AG10803 (cell line): ENCODE results near the gene MON2.

Experiments
- DNase-seq: peaks from one replicate; pipeline ENCODE4 v3.0.0; 2010; ENCODE audit warnings: low read depth
- H3K4me3 ChIP-seq: 2 replicates; pipeline ENCODE4 v1.5.1; 2011; ENCODE audit warnings: mild to moderate bottlenecking, low read length, control low read depth
- CTCF ChIP-seq: conservative IDR thresholded peaks from 2 replicates; pipeline ENCODE4 v1.5.1; 2011; ENCODE audit warnings: mild to moderate bottlenecking, low read length, control low read depth, inconsistent platforms

The MON2 gene

GRCh38 chr12:62466594-62467491 is at the start of gene MON2:
Gene MON2, plus strand, starts transcription at chr12:62466826. Its CDS starts 382 bp downstream, at chr12:62467208.
- peak within 1 kb of the TSS; percentile 98 for H3K4me3 ChIP-seq
- no peak for TF ChIP-seq CTCF

GRCh38 chr12:62426089-62426488 is 40.5 kb upstream of the MON2 start:
- no peak for TF ChIP-seq CTCF
- no peak overlapping the region for H3K4me3 ChIP-seq
- DNase-seq: peak; percentile 20

More at GRCh38 chr12:62466594-62467491, at the start of gene MON2:
- peak; percentile 78 for DNase-seq

GRCh38 chr12:62429457-62429856 is 37.2 kb upstream of the MON2 start:
- TF ChIP-seq CTCF: no peak
- no peak for DNase-seq
- no peak overlapping the region for H3K4me3 ChIP-seq

GRCh38 chr12:62434494-62435302 is 31.9 kb upstream of the MON2 start:
- no peak for TF ChIP-seq CTCF
- no peak for DNase-seq
- peak overlapping the region; percentile 59 for H3K4me3 ChIP-seq

GRCh38 chr12:62435303-62436163 is 31.1 kb upstream of the MON2 start:
- H3K4me3 ChIP-seq: peak overlapping the region; percentile 59
- peak; percentile 66 for TF ChIP-seq CTCF
- peak; percentile 62 for DNase-seq

GRCh38 chr12:62436164-62436503 is 30.5 kb upstream of the MON2 start:
- TF ChIP-seq CTCF: no peak; the same call in 1 of the 2 replicates
- H3K4me3 ChIP-seq: no peak overlapping the region
- no peak for DNase-seq
